ENCODE measurements around the gene MACF1. TPM values are rescaled to one million over a fixed set of nuclear protein-coding genes. Genes with fewer than 3 reads are reported as not detected.
A peak's percentile ranks its signal among the peaks of the same experiment; 100 is the strongest.

The MACF1 gene
- total RNA-seq, 1 experiment from 2014 or later: 265 TPM

GRCh38 chr1:39386997-39387396 is 182.5 kb downstream of the MACF1 start:
- POLR2A ChIA-PET (ENCODE audit: low non-redundant PET): no interaction called here
- Histone ChIP-seq H3K36me3 (ENCODE audit: insufficient read depth, low read length, poor library complexity, severe bottlenecking) (peaks cover 20% of the 10 kb centered on the region), H3K27me3 (replicated peaks; ENCODE audit: insufficient read depth, low read depth, low read length, poor library complexity) (no peaks in the 10 kb centered on the region), H3K4me3 (ENCODE audit: low read depth, low read length, poor library complexity, severe bottlenecking) (no peak overlapping the region), H3K4me1 (ENCODE audit: insufficient read depth, low read length, poor library complexity, severe bottlenecking) (peaks cover 11% of the 10 kb centered on the region), H3K27ac (ENCODE audit: low read depth, low read length, poor library complexity, severe bottlenecking) (no peak overlapping the region), H3K9me3 (ENCODE audit: low read depth, low read length, poor library complexity, severe bottlenecking) (no peaks in the 10 kb centered on the region)
- intact Hi-C loops (cut with micrococcal nuclease; ENCODE audit: unreplicated experiment): no loop called here
- CTCF ChIA-PET: interaction anchor here (0.7 to 1.2 kb wide), 2 partner anchors 24 to 288 kb away, joined by 3 read pairs; no protein-coding TSS in a partner anchor
- TF ChIP-seq EZH2 (IDR thresholded peaks at IDR 0.05; ENCODE audit: borderline replicate concordance, low read depth, low read length, poor library complexity, severe bottlenecking) (no peak), CTCF (conservative IDR thresholded peaks at IDR 0.05; ENCODE audit: low read depth, low read length) (no peak)
- no peak for DNase-seq (ENCODE audit: low spot score)
- BruUV-seq (replicated peaks): no TSS peak

- no peak overlapping the region for H3K4me3 ChIP-seq (ENCODE audit: low read depth, low read length, poor library complexity, severe bottlenecking)
- intact Hi-C loops (cut with micrococcal nuclease; ENCODE audit: unreplicated experiment): no loop called here
- POLR2A ChIA-PET (ENCODE audit: low non-redundant PET): no interaction called here
- H3K9me3 ChIP-seq (ENCODE audit: low read depth, low read length, poor library complexity, severe bottlenecking): no peaks in the 10 kb centered on the region
- H3K27me3 ChIP-seq (replicated peaks; ENCODE audit: insufficient read depth, low read depth, low read length, poor library complexity): no peaks in the 10 kb centered on the region
- H3K36me3 ChIP-seq (ENCODE audit: insufficient read depth, low read length, poor library complexity, severe bottlenecking): peaks cover 16% of the 10 kb centered on the region
- TSS peak; percentile 52 for BruUV-seq (replicated peaks)
- DNase-seq (ENCODE audit: low spot score): no peak
- H3K4me1 ChIP-seq (ENCODE audit: insufficient read depth, low read length, poor library complexity, severe bottlenecking): peaks cover 15% of the 10 kb centered on the region
- CTCF ChIA-PET: interaction anchor here (0.7 to 1.2 kb wide), 2 partner anchors 24 to 289 kb away, joined by 3 read pairs; no protein-coding TSS in a partner anchor
- 0 out of 2 replicates have a peak, but pooled peaks have one; percentile 38 for TF ChIP-seq CTCF (conservative IDR thresholded peaks at IDR 0.05; ENCODE audit: low read depth, low read length)
- no peak for TF ChIP-seq EZH2 (IDR thresholded peaks at IDR 0.05; ENCODE audit: borderline replicate concordance, low read depth, low read length, poor library complexity, severe bottlenecking)
- peak overlapping the region; percentile 43 for H3K27ac ChIP-seq (ENCODE audit: low read depth, low read length, poor library complexity, severe bottlenecking)
Observed at GRCh38 chr1:39387452-39387851, 183.0 kb downstream of the MACF1 start.

GRCh38 chr1:39391691-39392679 is 187.5 kb downstream of the MACF1 start:
- Histone ChIP-seq H3K27me3 (replicated peaks; ENCODE audit: insufficient read depth, low read depth, low read length, poor library complexity) (no peaks in the 10 kb centered on the region), H3K4me1 (ENCODE audit: insufficient read depth, low read length, poor library complexity, severe bottlenecking) (peaks cover 60% of the 10 kb centered on the region), H3K4me3 (ENCODE audit: low read depth, low read length, poor library complexity, severe bottlenecking) (peak overlapping the region; percentile 6), H3K27ac (ENCODE audit: low read depth, low read length, poor library complexity, severe bottlenecking) (peak overlapping the region; percentile 85), H3K36me3 (ENCODE audit: insufficient read depth, low read length, poor library complexity, severe bottlenecking) (peaks cover 8% of the 10 kb centered on the region), H3K9me3 (ENCODE audit: low read depth, low read length, poor library complexity, severe bottlenecking) (no peaks in the 10 kb centered on the region)
- intact Hi-C loops (cut with micrococcal nuclease; ENCODE audit: unreplicated experiment): no loop called here
- ChIA-PET POLR2A (ENCODE audit: low non-redundant PET) (interaction anchor here (0.7 to 1.4 kb wide), 2 partner anchors 18 to 345 kb away, joined by 6 to 15 read pairs; no protein-coding TSS in a partner anchor), CTCF (interaction anchor here (0.5 to 1.4 kb wide), 2 partner anchors 19 to 214 kb away, joined by 8 to 11 read pairs; no protein-coding TSS in a partner anchor)
- peak; percentile 94 for DNase-seq (ENCODE audit: low spot score)
- TSS peak; percentile 86 for BruUV-seq (replicated peaks)
- TF ChIP-seq CTCF (conservative IDR thresholded peaks at IDR 0.05; ENCODE audit: low read depth, low read length) (no peak), EZH2 (IDR thresholded peaks at IDR 0.05; ENCODE audit: borderline replicate concordance, low read depth, low read length, poor library complexity, severe bottlenecking) (no peak)

Measured in A673 (cell line).